ENCODE measurements around the gene WDR7. TPM values are rescaled to one million over a fixed set of nuclear protein-coding genes. Genes with fewer than 3 reads are reported as not detected.

Gene WDR7
- total and polyA plus RNA-seq, 10 of the 15 experiments (the other 5 are each of a cell fraction or from before 2014, with no cell fraction given) = 2.8 to 16.5 (median 11.7) TPM

DNA sequence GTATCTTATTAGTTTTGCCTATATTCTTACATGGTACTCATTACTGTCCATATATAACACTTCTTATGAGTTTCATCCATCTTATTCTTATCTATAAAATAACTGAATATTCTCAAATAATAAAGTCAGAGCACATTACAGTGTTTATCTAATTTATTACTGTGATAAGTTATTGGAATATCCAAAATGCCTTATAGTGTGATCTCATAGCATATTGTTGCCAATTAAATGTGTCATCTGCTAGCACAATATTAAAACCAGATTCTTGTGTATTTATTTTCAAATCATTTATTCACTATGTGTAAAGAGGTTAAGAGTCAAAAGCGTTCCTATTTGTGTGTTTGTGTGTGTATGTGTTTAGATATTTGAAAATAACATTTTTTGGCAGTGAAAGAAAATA is 151.9 kb downstream of the WDR7 start:
- H3K36me3 ChIP-seq (ENCODE audit: control insufficient read depth in 2 of 2, insufficient read depth in 2 of 2, low read length in 1 of 2) = no peaks in the 10 kb centered on the region
- ChIA-PET SMC1A (ENCODE audit: uncharacterized antibody, unreplicated experiment) (no interaction called here), RAD21 (ENCODE audit: unreplicated experiment) (no interaction called here), CTCF (interaction anchor here (0.6 kb wide), 1 partner anchor 101 kb away, joined by 4 read pairs; no protein-coding TSS in a partner anchor), POLR2A (no interaction called here)
- H3K79me2 ChIP-seq (ENCODE audit: control insufficient read depth, insufficient read depth, low read length) = no peaks in the 10 kb centered on the region
- H3K4me1 ChIP-seq (ENCODE audit: control insufficient read depth, insufficient read depth, low read length) = no peaks in the 10 kb centered on the region
- intact Hi-C loops (cut with micrococcal nuclease; ENCODE audit: unreplicated experiment) = no loop called here
- DNase-seq (ENCODE audit: low read depth, low spot score) (no peak), ATAC-seq (no peak), FAIRE-seq (no peak)
- no peak for TF ChIP-seq MEF2B (IDR thresholded peaks at IDR 0.05; ENCODE audit: partially characterized antibody, poor library complexity, severe bottlenecking)
- TF ChIP-seq, protein P1, sequence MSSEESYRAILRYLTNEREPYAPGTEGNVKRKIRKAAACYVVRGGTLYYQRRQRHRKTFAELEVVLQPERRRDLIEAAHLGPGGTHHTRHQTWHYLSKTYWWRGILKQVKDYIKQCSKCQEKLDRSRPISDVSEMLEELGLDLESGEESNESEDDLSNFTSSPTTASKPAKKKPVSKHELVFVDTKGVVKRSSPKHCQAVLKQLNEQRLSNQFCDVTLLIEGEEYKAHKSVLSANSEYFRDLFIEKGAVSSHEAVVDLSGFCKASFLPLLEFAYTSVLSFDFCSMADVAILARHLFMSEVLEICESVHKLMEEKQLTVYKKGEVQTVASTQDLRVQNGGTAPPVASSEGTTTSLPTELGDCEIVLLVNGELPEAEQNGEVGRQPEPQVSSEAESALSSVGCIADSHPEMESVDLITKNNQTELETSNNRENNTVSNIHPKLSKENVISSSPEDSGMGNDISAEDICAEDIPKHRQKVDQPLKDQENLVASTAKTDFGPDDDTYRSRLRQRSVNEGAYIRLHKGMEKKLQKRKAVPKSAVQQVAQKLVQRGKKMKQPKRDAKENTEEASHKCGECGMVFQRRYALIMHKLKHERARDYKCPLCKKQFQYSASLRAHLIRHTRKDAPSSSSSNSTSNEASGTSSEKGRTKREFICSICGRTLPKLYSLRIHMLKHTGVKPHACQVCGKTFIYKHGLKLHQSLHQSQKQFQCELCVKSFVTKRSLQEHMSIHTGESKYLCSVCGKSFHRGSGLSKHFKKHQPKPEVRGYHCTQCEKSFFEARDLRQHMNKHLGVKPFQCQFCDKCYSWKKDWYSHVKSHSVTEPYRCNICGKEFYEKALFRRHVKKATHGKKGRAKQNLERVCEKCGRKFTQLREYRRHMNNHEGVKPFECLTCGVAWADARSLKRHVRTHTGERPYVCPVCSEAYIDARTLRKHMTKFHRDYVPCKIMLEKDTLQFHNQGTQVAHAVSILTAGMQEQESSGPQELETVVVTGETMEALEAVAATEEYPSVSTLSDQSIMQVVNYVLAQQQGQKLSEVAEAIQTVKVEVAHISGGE (CRISPR knock-in tag; IDR thresholded peaks at IDR 0.05) = no peak
- TF ChIP-seq MEF2A (IDR thresholded peaks at IDR 0.05; ENCODE audit: insufficient read depth, low read depth, low read length) = no peak
- no peak for TF ChIP-seq CBFB (IDR thresholded peaks at IDR 0.05; ENCODE audit: low read depth)
- TF ChIP-seq TAF1 (IDR thresholded peaks at IDR 0.05; ENCODE audit: borderline replicate concordance, low read depth, low read length) = no peak
- TF ChIP-seq CBX3 (IDR thresholded peaks at IDR 0.05; ENCODE audit: borderline replicate concordance, low read depth) = no peak
- TF ChIP-seq IRF5 (IDR thresholded peaks at IDR 0.05; ENCODE audit: borderline replicate concordance) = no peak
- TF ChIP-seq FOXM1 (IDR thresholded peaks at IDR 0.05; ENCODE audit: low read depth, low read length) = no peak
- H2AFZ ChIP-seq (ENCODE audit: control insufficient read depth, low read depth, low read length) = no peak overlapping the region
- no peaks in the 10 kb centered on the region for H4K20me1 ChIP-seq (ENCODE audit: control insufficient read depth, insufficient read depth)
- H3K27ac ChIP-seq (ENCODE audit: control insufficient read depth, insufficient read depth) = no peak overlapping the region
- H3K4me3 ChIP-seq = no peak overlapping the region
- BruUV-seq (replicated peaks) = no TSS peak
- 92% methylated on average over 1 of the region's 1 CpG for WGBS (ENCODE audit: insufficient coverage, insufficient replicate concordance, low lambda C conversion rate, missing lambda C conversion rate)
- in situ Hi-C loops (cut with MboI) = no loop called here
- no peaks in the 10 kb centered on the region for H3K9me3 ChIP-seq (replicated peaks; ENCODE audit: control insufficient read depth, insufficient read depth, low read length)
- no peak overlapping the region for H3K9ac ChIP-seq (ENCODE audit: control insufficient read depth, insufficient read depth, low read length)
- no peak overlapping the region for H3K4me2 ChIP-seq (ENCODE audit: control insufficient read depth, insufficient read depth)
- H3K27me3 ChIP-seq (replicated peaks in 1 of 2; ENCODE audit: control insufficient read depth in 2 of 2, insufficient read depth in 2 of 2, low read length in 1 of 2) = no peaks in the 10 kb centered on the region
